Measurements from ENCODE around the gene PIGV. TPM values are rescaled to one million over a fixed set of nuclear protein-coding genes. Genes with fewer than 3 reads are reported as not detected.
"Not testable (repeated sequence)": the region's sequence is repeated elsewhere in the genome, so short reads cannot be mapped to it uniquely, and the experiment has no call there.

The PIGV gene
- total RNA-seq, 1 donor from 2014 or later, result 7.9 TPM

DNA sequence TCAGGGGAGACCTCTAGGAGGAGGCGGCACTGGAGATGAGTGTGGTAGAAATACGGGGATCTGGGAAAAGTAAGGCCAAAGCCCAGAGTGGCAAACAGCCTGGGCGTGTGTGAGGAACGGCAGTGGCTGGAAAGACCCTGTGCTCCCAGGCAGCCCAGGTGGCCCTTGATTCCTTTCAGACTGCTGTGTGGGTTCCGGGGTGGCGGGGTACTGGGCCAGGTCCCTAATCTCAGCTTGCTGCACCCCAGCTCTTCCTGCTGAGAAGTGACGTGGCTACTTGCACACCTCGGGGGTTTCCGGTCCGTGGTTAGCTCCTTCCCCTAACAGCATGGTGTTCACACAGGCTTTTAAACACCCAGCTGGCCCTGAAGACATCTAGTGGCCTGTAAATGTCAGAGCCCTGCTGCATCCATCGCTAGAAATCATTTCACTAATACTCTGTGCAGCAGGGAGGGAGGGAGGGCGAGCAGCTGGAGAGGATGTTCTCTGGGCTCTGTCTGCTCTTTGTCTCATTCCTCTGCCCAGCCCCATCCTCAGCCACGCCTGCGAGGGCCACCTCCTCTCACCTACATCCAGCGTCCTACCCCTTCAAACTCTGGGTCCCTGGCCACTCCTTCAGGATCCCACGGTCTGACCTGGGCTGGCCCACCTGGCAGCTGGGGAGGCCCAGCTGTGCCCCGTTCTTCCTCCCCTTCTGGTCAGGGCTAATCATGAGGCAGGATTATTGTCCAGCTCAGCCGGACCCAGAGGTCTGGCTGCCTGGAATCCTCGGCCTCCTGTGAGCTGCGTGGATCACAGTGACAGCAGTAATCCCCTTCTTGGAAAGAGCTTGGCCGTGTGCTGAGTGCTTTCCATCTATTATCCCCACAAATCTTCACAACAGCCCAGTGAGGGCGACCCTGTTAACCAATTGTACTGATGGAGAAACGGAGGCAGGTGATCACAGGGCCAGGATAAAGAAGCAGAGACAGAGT, 46.0 kb downstream of the PIGV start:
- Histone ChIP-seq H3K36me3 (ENCODE audit: insufficient read depth, low read length) (peaks cover 22% of the 10 kb centered on the region), H3K4me1 (ENCODE audit: insufficient read depth, low read length) (no peaks in the 10 kb centered on the region), H3K4me3 (ENCODE audit: insufficient read depth, low read depth, low read length) (no peak overlapping the region), H2AFZ (ENCODE audit: low read depth, low read length) (no peak overlapping the region), H3K79me2 (ENCODE audit: insufficient read depth, low read length) (peaks cover 27% of the 10 kb centered on the region), H3K9ac (ENCODE audit: low read length) (no peak overlapping the region), H3K9me3 (ENCODE audit: insufficient read depth, low read depth, low read length) (no peaks in the 10 kb centered on the region), H4K20me1 (ENCODE audit: insufficient read depth, low read length) (peaks cover 40% of the 10 kb centered on the region), H3K27me3 (ENCODE audit: insufficient read depth, low read length) (no peaks in the 10 kb centered on the region), H3K4me2 (ENCODE audit: low read length) (no peak overlapping the region), H3K27ac (ENCODE audit: low read depth, low read length) (no peak overlapping the region)
- DNase-seq (ENCODE audit: low read depth) (no peak), FAIRE-seq (no peak)
- no peaks in the 10 kb centered on the region for H3K27me3 Mint-ChIP-seq (ENCODE audit: low read depth, unreplicated experiment)
- H3K36me3 Mint-ChIP-seq (ENCODE audit: low read depth, unreplicated experiment), result peaks cover 29% of the 10 kb centered on the region
- H3K4me3 Mint-ChIP-seq (ENCODE audit: unreplicated experiment), result no peak overlapping the region
- H3K9me3 Mint-ChIP-seq (ENCODE audit: unreplicated experiment), result no peaks in the 10 kb centered on the region
- peaks cover 10% of the 10 kb centered on the region for H3K4me1 Mint-ChIP-seq (ENCODE audit: low read depth, unreplicated experiment)
- H3K27ac Mint-ChIP-seq (ENCODE audit: unreplicated experiment), result no peak overlapping the region
- no peak for TF ChIP-seq EZH2 (IDR thresholded peaks at IDR 0.05; ENCODE audit: insufficient read depth, low read length)
- TF ChIP-seq, protein P1, sequence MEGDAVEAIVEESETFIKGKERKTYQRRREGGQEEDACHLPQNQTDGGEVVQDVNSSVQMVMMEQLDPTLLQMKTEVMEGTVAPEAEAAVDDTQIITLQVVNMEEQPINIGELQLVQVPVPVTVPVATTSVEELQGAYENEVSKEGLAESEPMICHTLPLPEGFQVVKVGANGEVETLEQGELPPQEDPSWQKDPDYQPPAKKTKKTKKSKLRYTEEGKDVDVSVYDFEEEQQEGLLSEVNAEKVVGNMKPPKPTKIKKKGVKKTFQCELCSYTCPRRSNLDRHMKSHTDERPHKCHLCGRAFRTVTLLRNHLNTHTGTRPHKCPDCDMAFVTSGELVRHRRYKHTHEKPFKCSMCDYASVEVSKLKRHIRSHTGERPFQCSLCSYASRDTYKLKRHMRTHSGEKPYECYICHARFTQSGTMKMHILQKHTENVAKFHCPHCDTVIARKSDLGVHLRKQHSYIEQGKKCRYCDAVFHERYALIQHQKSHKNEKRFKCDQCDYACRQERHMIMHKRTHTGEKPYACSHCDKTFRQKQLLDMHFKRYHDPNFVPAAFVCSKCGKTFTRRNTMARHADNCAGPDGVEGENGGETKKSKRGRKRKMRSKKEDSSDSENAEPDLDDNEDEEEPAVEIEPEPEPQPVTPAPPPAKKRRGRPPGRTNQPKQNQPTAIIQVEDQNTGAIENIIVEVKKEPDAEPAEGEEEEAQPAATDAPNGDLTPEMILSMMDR (IDR thresholded peaks at IDR 0.05; ENCODE audit: insufficient read depth, low read depth, low read length), result no peak

DNA sequence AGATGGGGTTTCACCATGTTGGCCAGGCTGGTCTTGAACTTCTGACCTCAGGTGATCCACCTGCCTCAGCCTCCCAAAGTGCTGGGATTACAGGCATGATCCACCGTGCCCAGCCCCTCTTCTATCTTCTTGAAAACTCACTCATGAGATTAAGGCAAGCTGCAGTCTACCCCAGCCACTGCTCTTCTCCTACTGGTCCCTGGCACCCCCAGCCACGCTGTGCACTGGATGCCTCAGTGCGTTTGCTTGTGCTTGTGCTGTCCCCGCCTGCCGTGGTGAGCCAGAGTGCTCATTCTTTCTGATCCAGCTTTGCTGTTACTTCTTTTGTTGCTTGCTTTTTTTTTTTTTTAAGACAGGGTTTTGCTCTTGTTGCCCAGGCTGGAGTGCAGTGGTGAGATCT, 49.9 kb downstream of the PIGV start:
- H3K4me3 Mint-ChIP-seq (ENCODE audit: unreplicated experiment); H3K27me3 Mint-ChIP-seq (ENCODE audit: low read depth, unreplicated experiment); H3K4me1 ChIP-seq (ENCODE audit: insufficient read depth, low read length); FAIRE-seq; H3K27ac Mint-ChIP-seq (ENCODE audit: unreplicated experiment); H2AFZ ChIP-seq (ENCODE audit: low read depth, low read length); DNase-seq (ENCODE audit: low read depth); H3K9me3 ChIP-seq (ENCODE audit: insufficient read depth, low read depth, low read length); H3K27ac ChIP-seq (ENCODE audit: low read depth, low read length); H3K4me1 Mint-ChIP-seq (ENCODE audit: low read depth, unreplicated experiment); H4K20me1 ChIP-seq (ENCODE audit: insufficient read depth, low read length); H3K9me3 Mint-ChIP-seq (ENCODE audit: unreplicated experiment); H3K27me3 ChIP-seq (ENCODE audit: insufficient read depth, low read length); H3K4me3 ChIP-seq (ENCODE audit: insufficient read depth, low read depth, low read length); H3K9ac ChIP-seq (ENCODE audit: low read length); H3K4me2 ChIP-seq (ENCODE audit: low read length); H3K79me2 ChIP-seq (ENCODE audit: insufficient read depth, low read length): not testable (repeated sequence)
- H3K36me3 Mint-ChIP-seq (ENCODE audit: low read depth, unreplicated experiment), result peaks cover 24% of the 10 kb centered on the region
- peaks cover 23% of the 10 kb centered on the region for H3K36me3 ChIP-seq (ENCODE audit: insufficient read depth, low read length)

DNA sequence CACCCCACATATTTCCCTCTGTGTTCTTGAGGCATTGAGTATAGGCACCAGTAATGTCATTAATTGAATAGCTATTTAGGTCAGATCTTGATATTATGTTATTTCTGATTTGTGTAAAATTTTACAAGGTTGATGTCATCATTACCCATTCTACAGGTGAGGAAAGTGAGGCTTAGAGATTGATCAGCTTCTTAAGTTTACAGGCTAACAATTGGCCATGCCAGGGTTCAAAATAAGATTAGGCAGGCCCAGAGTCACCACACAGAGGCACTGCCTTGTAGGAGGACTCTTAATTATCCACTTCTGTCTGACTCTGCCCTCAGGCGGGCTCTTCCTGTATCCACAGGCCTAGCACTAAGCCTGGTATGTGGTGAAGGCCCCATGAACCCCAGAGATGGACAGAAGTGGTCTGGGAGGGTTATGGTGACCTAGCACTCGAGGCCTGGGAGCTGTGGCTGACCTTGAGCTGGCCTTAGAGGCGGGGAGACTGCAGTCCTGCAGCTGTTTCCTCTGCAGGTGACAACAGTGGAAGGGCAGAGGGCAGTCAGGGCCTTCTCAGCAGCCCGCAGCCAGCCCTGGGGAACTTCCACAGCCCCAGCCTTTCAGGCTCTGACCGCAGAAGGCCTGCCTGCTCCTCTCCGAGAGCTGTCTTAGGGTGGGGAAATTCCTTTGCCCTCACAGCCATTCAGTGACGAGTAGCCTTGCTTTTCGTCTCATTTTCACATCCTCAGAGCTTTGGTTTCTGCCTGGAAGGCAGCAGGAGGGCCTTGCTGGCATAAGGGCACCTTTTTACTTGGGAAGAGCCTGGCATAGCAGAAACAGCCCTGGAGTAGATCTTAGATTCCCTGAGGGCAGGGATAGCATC, 51.0 kb downstream of the PIGV start:
- no peaks in the 10 kb centered on the region for H3K9me3 ChIP-seq (ENCODE audit: insufficient read depth, low read depth, low read length)
- H3K36me3 ChIP-seq (ENCODE audit: insufficient read depth, low read length), result peaks cover 21% of the 10 kb centered on the region
- no peak overlapping the region for H3K4me2 ChIP-seq (ENCODE audit: low read length)
- H3K79me2 ChIP-seq (ENCODE audit: insufficient read depth, low read length), result no peaks in the 10 kb centered on the region
- no peak overlapping the region for H3K4me3 ChIP-seq (ENCODE audit: insufficient read depth, low read depth, low read length)
- no peak for FAIRE-seq
- peaks cover 8% of the 10 kb centered on the region for H4K20me1 ChIP-seq (ENCODE audit: insufficient read depth, low read length)
- no peak overlapping the region for H3K4me3 Mint-ChIP-seq (ENCODE audit: unreplicated experiment)
- no peak for DNase-seq (ENCODE audit: low read depth)
- H3K27me3 ChIP-seq (ENCODE audit: insufficient read depth, low read length), result no peaks in the 10 kb centered on the region
- no peaks in the 10 kb centered on the region for H3K27me3 Mint-ChIP-seq (ENCODE audit: low read depth, unreplicated experiment)
- H3K36me3 Mint-ChIP-seq (ENCODE audit: low read depth, unreplicated experiment), result peaks cover 21% of the 10 kb centered on the region
- H3K27ac ChIP-seq (ENCODE audit: low read depth, low read length), result no peak overlapping the region
- H3K4me1 ChIP-seq (ENCODE audit: insufficient read depth, low read length), result no peaks in the 10 kb centered on the region
- TF ChIP-seq, protein P1 (IDR thresholded peaks at IDR 0.05; ENCODE audit: insufficient read depth, low read depth, low read length), result no peak
- TF ChIP-seq EZH2 (IDR thresholded peaks at IDR 0.05; ENCODE audit: insufficient read depth, low read length), result no peak
- H2AFZ ChIP-seq (ENCODE audit: low read depth, low read length), result no peak overlapping the region
- peak overlapping the region; percentile 43 for H3K27ac Mint-ChIP-seq (ENCODE audit: unreplicated experiment)
- H3K9ac ChIP-seq (ENCODE audit: low read length), result no peak overlapping the region
- peaks cover 3% of the 10 kb centered on the region for H3K4me1 Mint-ChIP-seq (ENCODE audit: low read depth, unreplicated experiment)
- H3K9me3 Mint-ChIP-seq (ENCODE audit: unreplicated experiment), result no peaks in the 10 kb centered on the region

Data from astrocyte (in vitro differentiated cells and primary cell).